Measurements from ENCODE around the gene CCNI.
"Not testable (repeated sequence)": the region's sequence is repeated elsewhere in the genome, so short reads cannot be mapped to it uniquely, and the experiment has no call there.

CCNI gene

GRCh38 chr4:77040854-77041725 lies 34.7 kb downstream of the CCNI start:
- DNase-seq (ENCODE audit: low read depth, low spot score), result no peak
- no peak overlapping the region for H3K27ac ChIP-seq
- H3K4me3 ChIP-seq, result no peak overlapping the region
- no peaks in the 10 kb centered on the region for H3K9me3 ChIP-seq (ENCODE audit: low read depth, low read length)
- TF ChIP-seq FOXP2 (optimal IDR thresholded peaks at IDR 0.05; ENCODE audit: control extremely low read depth, extremely low read length, insufficient read depth) (no peak), POLR2AphosphoS5 (IDR thresholded peaks at IDR 0.05; ENCODE audit: borderline replicate concordance, low read depth, low read length) (no peak), EZH2 (IDR thresholded peaks at IDR 0.05) (no peak)
- peaks cover 8% of the 10 kb centered on the region for H3K36me3 ChIP-seq (ENCODE audit: insufficient read depth, low read length)
- H3K9ac ChIP-seq (ENCODE audit: insufficient read length), result no peak overlapping the region

- H3K27ac ChIP-seq, result no peak overlapping the region
- H3K36me3 ChIP-seq (ENCODE audit: insufficient read depth, low read length), result peaks cover 5% of the 10 kb centered on the region; the same call in 1 of the 2 replicates
- DNase-seq (ENCODE audit: low read depth, low spot score), result no peak
- H3K9ac ChIP-seq (ENCODE audit: insufficient read length), result no peak overlapping the region
- no peak for TF ChIP-seq EZH2 (IDR thresholded peaks at IDR 0.05)
- no peak for TF ChIP-seq POLR2AphosphoS5 (IDR thresholded peaks at IDR 0.05; ENCODE audit: borderline replicate concordance, low read depth, low read length)
- TF ChIP-seq FOXP2 (optimal IDR thresholded peaks at IDR 0.05; ENCODE audit: control extremely low read depth, extremely low read length, insufficient read depth), result no peak
- H3K9me3 ChIP-seq (ENCODE audit: low read depth, low read length), result no peaks in the 10 kb centered on the region
- no peak overlapping the region for H3K4me3 ChIP-seq
Measured at GRCh38 chr4:77040270-77040669, 35.5 kb downstream of the CCNI start.

- no peak for TF ChIP-seq FOXP2 (optimal IDR thresholded peaks at IDR 0.05; ENCODE audit: control extremely low read depth, extremely low read length, insufficient read depth)
- no peak for TF ChIP-seq EZH2 (IDR thresholded peaks at IDR 0.05)
- no peak for TF ChIP-seq POLR2AphosphoS5 (IDR thresholded peaks at IDR 0.05; ENCODE audit: borderline replicate concordance, low read depth, low read length)
- no peak for DNase-seq (ENCODE audit: low read depth, low spot score)
- no peak overlapping the region for H3K27ac ChIP-seq
- H3K9ac ChIP-seq (ENCODE audit: insufficient read length), result no peak overlapping the region
- H3K36me3 ChIP-seq (ENCODE audit: insufficient read depth, low read length), result peaks cover 9% of the 10 kb centered on the region; the same call in 1 of the 2 replicates
- H3K4me3 ChIP-seq, result no peak overlapping the region
- H3K9me3 ChIP-seq (ENCODE audit: low read depth, low read length), result no peaks in the 10 kb centered on the region
Measured at GRCh38 chr4:77039796-77040195, 36.0 kb downstream of the CCNI start.

GRCh38 chr4:77037736-77038135 lies 38.1 kb downstream of the CCNI start:
- DNase-seq (ENCODE audit: low read depth, low spot score), result no peak
- Histone ChIP-seq H3K36me3 (ENCODE audit: insufficient read depth, low read length) (peaks cover 12% of the 10 kb centered on the region; the same call in 1 of the 2 replicates), H3K27ac (no peak overlapping the region), H3K9ac (ENCODE audit: insufficient read length) (no peak overlapping the region), H3K9me3 (ENCODE audit: low read depth, low read length) (no peaks in the 10 kb centered on the region), H3K4me3 (no peak overlapping the region)
- TF ChIP-seq EZH2 (IDR thresholded peaks at IDR 0.05) (no peak), FOXP2 (optimal IDR thresholded peaks at IDR 0.05; ENCODE audit: control extremely low read depth, extremely low read length, insufficient read depth) (no peak), POLR2AphosphoS5 (IDR thresholded peaks at IDR 0.05; ENCODE audit: borderline replicate concordance, low read depth, low read length) (no peak)

- not testable (repeated sequence) for H3K9ac ChIP-seq (ENCODE audit: insufficient read length); H3K4me3 ChIP-seq; H3K9me3 ChIP-seq (ENCODE audit: low read depth, low read length); DNase-seq (ENCODE audit: low read depth, low spot score); H3K27ac ChIP-seq
- peaks cover 12% of the 10 kb centered on the region; the same call in 1 of the 2 replicates for H3K36me3 ChIP-seq (ENCODE audit: insufficient read depth, low read length)
Measured at GRCh38 chr4:77037168-77037567, 38.6 kb downstream of the CCNI start.

- H3K27ac ChIP-seq, result no peak overlapping the region
- H3K9ac ChIP-seq (ENCODE audit: insufficient read length), result no peak overlapping the region
- H3K4me3 ChIP-seq, result no peak overlapping the region
- no peaks in the 10 kb centered on the region for H3K9me3 ChIP-seq (ENCODE audit: low read depth, low read length)
- TF ChIP-seq EZH2 (IDR thresholded peaks at IDR 0.05) (no peak), POLR2AphosphoS5 (IDR thresholded peaks at IDR 0.05; ENCODE audit: borderline replicate concordance, low read depth, low read length) (no peak), FOXP2 (optimal IDR thresholded peaks at IDR 0.05; ENCODE audit: control extremely low read depth, extremely low read length, insufficient read depth) (no peak)
- no peak for DNase-seq (ENCODE audit: low read depth, low spot score)
- peaks cover 19% of the 10 kb centered on the region; the same call in 1 of the 2 replicates for H3K36me3 ChIP-seq (ENCODE audit: insufficient read depth, low read length)
Measured at GRCh38 chr4:77036206-77036605, 39.6 kb downstream of the CCNI start.

- H3K4me3 ChIP-seq, result no peak overlapping the region
- DNase-seq (ENCODE audit: low read depth, low spot score), result no peak
- TF ChIP-seq EZH2 (IDR thresholded peaks at IDR 0.05) (no peak), FOXP2 (optimal IDR thresholded peaks at IDR 0.05; ENCODE audit: control extremely low read depth, extremely low read length, insufficient read depth) (no peak), POLR2AphosphoS5 (IDR thresholded peaks at IDR 0.05; ENCODE audit: borderline replicate concordance, low read depth, low read length) (no peak)
- no peak overlapping the region for H3K9ac ChIP-seq (ENCODE audit: insufficient read length)
- no peaks in the 10 kb centered on the region for H3K9me3 ChIP-seq (ENCODE audit: low read depth, low read length)
- no peak overlapping the region for H3K27ac ChIP-seq
- peaks cover 26% of the 10 kb centered on the region; the same call in 1 of the 2 replicates for H3K36me3 ChIP-seq (ENCODE audit: insufficient read depth, low read length)
Measured at GRCh38 chr4:77035153-77035552, 40.6 kb downstream of the CCNI start.

GRCh38 chr4:77031544-77031943 lies 44.2 kb downstream of the CCNI start:
- H3K9me3 ChIP-seq (ENCODE audit: low read depth, low read length), result no peaks in the 10 kb centered on the region
- no peak overlapping the region for H3K9ac ChIP-seq (ENCODE audit: insufficient read length)
- H3K4me3 ChIP-seq, result no peak overlapping the region
- no peak for DNase-seq (ENCODE audit: low read depth, low spot score)
- no peak overlapping the region for H3K27ac ChIP-seq
- TF ChIP-seq EZH2 (IDR thresholded peaks at IDR 0.05), result no peak
- TF ChIP-seq POLR2AphosphoS5 (IDR thresholded peaks at IDR 0.05; ENCODE audit: borderline replicate concordance, low read depth, low read length), result no peak
- TF ChIP-seq FOXP2 (optimal IDR thresholded peaks at IDR 0.05; ENCODE audit: control extremely low read depth, extremely low read length, insufficient read depth), result no peak
- H3K36me3 ChIP-seq (ENCODE audit: insufficient read depth, low read length), result peaks cover 42% of the 10 kb centered on the region; the same call in 1 of the 2 replicates

- DNase-seq (ENCODE audit: low read depth, low spot score); H3K27ac ChIP-seq; H3K9me3 ChIP-seq (ENCODE audit: low read depth, low read length); H3K9ac ChIP-seq (ENCODE audit: insufficient read length); H3K4me3 ChIP-seq: not testable (repeated sequence)
- peaks cover 42% of the 10 kb centered on the region; the same call in 1 of the 2 replicates for H3K36me3 ChIP-seq (ENCODE audit: insufficient read depth, low read length)
Measured at GRCh38 chr4:77029757-77030156, 46.0 kb downstream of the CCNI start.
